ENCODE data around the gene NKIRAS1. TPM values are rescaled to one million over a fixed set of nuclear protein-coding genes. Genes with fewer than 3 reads are reported as not detected.

NKIRAS1 gene
- total RNA-seq, 1 experiment from 2014 or later, result 6.8 TPM

DNA sequence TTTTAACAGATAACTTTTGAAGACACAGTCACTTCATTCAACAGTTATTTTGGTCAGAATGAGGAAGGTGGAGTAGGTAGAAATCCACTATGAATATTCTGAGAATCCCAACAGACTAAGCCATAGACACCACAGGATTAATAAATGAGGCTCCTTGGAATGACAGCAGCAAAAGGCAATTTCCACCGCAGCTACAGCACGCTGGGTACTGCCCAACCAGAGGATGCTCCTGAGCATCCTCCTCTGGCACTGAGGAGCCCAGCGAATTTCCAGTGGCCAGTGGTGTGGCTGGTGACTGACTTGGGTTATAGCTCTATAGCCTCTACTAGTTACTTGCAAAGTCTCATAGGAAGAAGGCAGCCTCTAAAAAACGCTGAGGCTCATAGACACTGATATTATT is 24.6 kb upstream of the NKIRAS1 start:
- POLR2A ChIA-PET, result interaction anchor here (0.8 to 2.2 kb wide), 2 partner anchors 24 to 63 kb away, joined by 3 to 18 read pairs; partner anchors contain the start of genes NKIRAS1 and RPL15
- no peak overlapping the region for H3K27ac Mint-ChIP-seq (ENCODE audit: low read depth, unreplicated experiment)
- DNase-seq (ENCODE audit: unreplicated experiment), result no peak
- H3K27me3 Mint-ChIP-seq (ENCODE audit: insufficient read depth, unreplicated experiment), result no peaks in the 10 kb centered on the region
- intact Hi-C loops (cut with micrococcal nuclease), result no loop called here
- no peak overlapping the region for H3K4me3 Mint-ChIP-seq (ENCODE audit: unreplicated experiment)
- CTCF ChIA-PET, result no interaction called here
- peaks cover 11% of the 10 kb centered on the region for H3K4me1 Mint-ChIP-seq (ENCODE audit: insufficient read depth, unreplicated experiment)
- TF ChIP-seq, protein P1, sequence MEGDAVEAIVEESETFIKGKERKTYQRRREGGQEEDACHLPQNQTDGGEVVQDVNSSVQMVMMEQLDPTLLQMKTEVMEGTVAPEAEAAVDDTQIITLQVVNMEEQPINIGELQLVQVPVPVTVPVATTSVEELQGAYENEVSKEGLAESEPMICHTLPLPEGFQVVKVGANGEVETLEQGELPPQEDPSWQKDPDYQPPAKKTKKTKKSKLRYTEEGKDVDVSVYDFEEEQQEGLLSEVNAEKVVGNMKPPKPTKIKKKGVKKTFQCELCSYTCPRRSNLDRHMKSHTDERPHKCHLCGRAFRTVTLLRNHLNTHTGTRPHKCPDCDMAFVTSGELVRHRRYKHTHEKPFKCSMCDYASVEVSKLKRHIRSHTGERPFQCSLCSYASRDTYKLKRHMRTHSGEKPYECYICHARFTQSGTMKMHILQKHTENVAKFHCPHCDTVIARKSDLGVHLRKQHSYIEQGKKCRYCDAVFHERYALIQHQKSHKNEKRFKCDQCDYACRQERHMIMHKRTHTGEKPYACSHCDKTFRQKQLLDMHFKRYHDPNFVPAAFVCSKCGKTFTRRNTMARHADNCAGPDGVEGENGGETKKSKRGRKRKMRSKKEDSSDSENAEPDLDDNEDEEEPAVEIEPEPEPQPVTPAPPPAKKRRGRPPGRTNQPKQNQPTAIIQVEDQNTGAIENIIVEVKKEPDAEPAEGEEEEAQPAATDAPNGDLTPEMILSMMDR (IDR thresholded peaks at IDR 0.05; ENCODE audit: unreplicated experiment), result no peak
- BruUV-seq (replicated peaks), result no TSS peak
- no peaks in the 10 kb centered on the region for H3K9me3 Mint-ChIP-seq (ENCODE audit: unreplicated experiment)
- H3K36me3 Mint-ChIP-seq (ENCODE audit: insufficient read depth, unreplicated experiment), result no peaks in the 10 kb centered on the region

DNA sequence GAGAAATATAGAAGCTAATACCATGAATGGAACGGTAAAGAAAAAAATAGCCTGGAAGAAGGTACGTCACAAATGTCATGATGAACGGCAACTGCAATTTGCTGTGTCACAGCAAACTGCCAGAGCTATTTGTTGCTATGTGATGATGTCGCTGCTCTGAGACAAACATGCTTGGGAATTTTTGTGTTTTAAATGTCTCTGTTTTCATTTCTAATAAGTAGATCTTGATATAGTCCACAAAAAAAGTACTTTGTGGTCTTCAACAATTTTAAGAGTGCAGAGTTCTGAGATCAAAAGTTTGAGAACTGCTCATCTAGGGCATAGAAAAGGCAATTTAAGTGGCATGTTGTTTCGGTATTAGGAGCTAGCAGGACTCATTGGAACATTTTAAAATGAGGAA is 24.0 kb upstream of the NKIRAS1 start:
- CTCF ChIA-PET, result interaction anchor here (0.8 kb wide), 1 partner anchor 110 kb away, joined by 4 read pairs; no protein-coding TSS in a partner anchor
- TF ChIP-seq, protein P1 (IDR thresholded peaks at IDR 0.05; ENCODE audit: unreplicated experiment), result no peak
- no peaks in the 10 kb centered on the region for H3K27me3 Mint-ChIP-seq (ENCODE audit: insufficient read depth, unreplicated experiment)

DNA sequence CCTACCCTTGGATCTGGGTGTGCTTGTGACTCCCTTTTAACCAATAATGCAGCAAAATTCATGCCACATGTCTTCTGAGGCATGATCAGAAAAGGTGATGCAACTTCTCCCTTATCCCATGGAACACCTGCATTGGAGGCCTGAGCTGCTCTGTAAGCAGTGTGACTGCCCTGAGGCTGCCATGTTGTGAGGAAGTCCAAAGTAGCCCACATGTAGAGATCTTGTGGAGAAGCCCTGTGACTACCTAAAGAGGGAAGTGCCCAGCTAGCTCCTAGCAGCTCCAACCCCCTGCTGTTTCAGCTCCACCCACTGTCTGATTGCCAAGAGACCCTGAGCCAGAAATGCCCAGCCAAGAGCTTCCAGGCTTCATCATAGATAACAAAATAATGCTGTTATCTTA is 21.9 kb upstream of the NKIRAS1 start:
- intact Hi-C loops (cut with micrococcal nuclease), result no loop called here
- H3K4me1 Mint-ChIP-seq (ENCODE audit: insufficient read depth, unreplicated experiment), result peaks cover 4% of the 10 kb centered on the region
- ChIA-PET CTCF (no interaction called here), POLR2A (no interaction called here)
- no peak overlapping the region for H3K27ac Mint-ChIP-seq (ENCODE audit: low read depth, unreplicated experiment)
- no TSS peak for BruUV-seq (replicated peaks)
- H3K9me3 Mint-ChIP-seq (ENCODE audit: unreplicated experiment), result no peaks in the 10 kb centered on the region
- DNase-seq (ENCODE audit: unreplicated experiment), result no peak
- no peaks in the 10 kb centered on the region for H3K36me3 Mint-ChIP-seq (ENCODE audit: insufficient read depth, unreplicated experiment)
- H3K4me3 Mint-ChIP-seq (ENCODE audit: unreplicated experiment), result no peak overlapping the region
- TF ChIP-seq, protein P1 (IDR thresholded peaks at IDR 0.05; ENCODE audit: unreplicated experiment), result no peak
- H3K27me3 Mint-ChIP-seq (ENCODE audit: insufficient read depth, unreplicated experiment), result no peaks in the 10 kb centered on the region

More for the DNA sequence above, 24.0 kb upstream of the NKIRAS1 start:
- DNase-seq (ENCODE audit: unreplicated experiment), result no peak
- Mint-ChIP-seq H3K9me3 (ENCODE audit: unreplicated experiment) (no peaks in the 10 kb centered on the region), H3K4me3 (ENCODE audit: unreplicated experiment) (no peak overlapping the region), H3K4me1 (ENCODE audit: insufficient read depth, unreplicated experiment) (peaks cover 11% of the 10 kb centered on the region), H3K36me3 (ENCODE audit: insufficient read depth, unreplicated experiment) (no peaks in the 10 kb centered on the region), H3K27ac (ENCODE audit: low read depth, unreplicated experiment) (no peak overlapping the region)
- no TSS peak for BruUV-seq (replicated peaks)
- POLR2A ChIA-PET, result interaction anchor here (0.8 to 2.2 kb wide), 2 partner anchors 24 to 64 kb away, joined by 3 to 18 read pairs; partner anchors contain the start of genes NKIRAS1 and RPL15
- intact Hi-C loops (cut with micrococcal nuclease), result no loop called here

DNA sequence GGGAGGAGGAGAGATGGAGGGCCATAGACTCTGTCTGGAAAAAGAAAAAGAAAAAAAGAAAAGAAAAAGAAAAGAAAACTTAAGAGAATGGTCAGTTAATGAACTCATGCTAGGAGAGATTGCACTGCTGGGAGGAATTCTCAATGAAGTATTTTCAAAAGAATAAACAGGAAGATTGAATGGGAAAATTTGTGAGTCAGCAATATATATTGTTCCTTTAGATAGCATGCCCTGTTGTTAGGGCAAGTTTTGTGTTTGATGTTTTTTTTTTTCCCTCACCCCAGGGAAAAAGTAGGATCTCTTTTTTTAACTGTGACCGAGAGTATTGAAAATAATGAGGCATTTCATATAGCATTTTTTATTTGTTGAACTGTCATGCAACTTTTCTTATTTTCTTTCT is 20.5 kb upstream of the NKIRAS1 start:
- CTCF ChIA-PET, result no interaction called here
- intact Hi-C loops (cut with micrococcal nuclease), result no loop called here
- POLR2A ChIA-PET, result no interaction called here
- TF ChIP-seq, protein P1 (IDR thresholded peaks at IDR 0.05; ENCODE audit: unreplicated experiment), result no peak
- Mint-ChIP-seq H3K27me3 (ENCODE audit: insufficient read depth, unreplicated experiment) (no peaks in the 10 kb centered on the region), H3K9me3 (ENCODE audit: unreplicated experiment) (no peaks in the 10 kb centered on the region), H3K4me3 (ENCODE audit: unreplicated experiment) (no peak overlapping the region), H3K36me3 (ENCODE audit: insufficient read depth, unreplicated experiment) (no peaks in the 10 kb centered on the region), H3K4me1 (ENCODE audit: insufficient read depth, unreplicated experiment) (peaks cover 4% of the 10 kb centered on the region), H3K27ac (ENCODE audit: low read depth, unreplicated experiment) (no peak overlapping the region)
- no peak for DNase-seq (ENCODE audit: unreplicated experiment)
- BruUV-seq (replicated peaks), result no TSS peak

All from MCF 10A (cell line).